Fibroblast of skin of right biceps (primary cell): Measurements from ENCODE around the gene PPARG.
A peak's percentile ranks its signal among the peaks of the same experiment; 100 is the strongest.
"Not testable (repeated sequence)": the region's sequence is repeated elsewhere in the genome, so short reads cannot be mapped to it uniquely, and the experiment has no call there.

ENCODE experiments used
- DNase-seq: peaks from one replicate; pipeline ENCODE4 v3.0.0-alpha.2; 2013

Gene PPARG

GRCh38 chr3:12288182-12289129 lies at the start of gene PPARG:
Gene PPARG (plus strand): TSS chr3:12289070. CDS start chr3:12379712, 90,642 bp downstream.
- no peak for DNase-seq

GRCh38 chr3:12239301-12239700 lies 49.6 kb upstream of the PPARG start:
- DNase-seq: no peak

DNA sequence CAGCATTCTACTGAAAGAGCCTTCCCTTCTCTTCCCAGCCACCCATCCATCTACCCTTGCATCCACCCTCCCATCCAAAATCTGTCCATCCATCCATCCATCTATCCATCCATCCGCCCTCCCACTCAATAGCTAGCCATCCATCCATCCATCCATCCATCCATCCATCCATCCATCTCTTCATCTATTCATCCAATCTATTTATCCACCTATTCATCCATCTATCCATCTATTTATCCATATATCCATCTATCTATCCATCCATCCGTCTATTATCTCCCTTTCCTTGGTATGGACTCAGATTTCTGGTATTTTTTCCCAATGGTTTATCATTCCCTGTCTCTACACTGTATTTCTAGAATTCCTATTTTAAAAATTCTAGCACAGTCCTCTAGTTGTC lies 46.1 kb upstream of the PPARG start:
- no peak for DNase-seq

DNA sequence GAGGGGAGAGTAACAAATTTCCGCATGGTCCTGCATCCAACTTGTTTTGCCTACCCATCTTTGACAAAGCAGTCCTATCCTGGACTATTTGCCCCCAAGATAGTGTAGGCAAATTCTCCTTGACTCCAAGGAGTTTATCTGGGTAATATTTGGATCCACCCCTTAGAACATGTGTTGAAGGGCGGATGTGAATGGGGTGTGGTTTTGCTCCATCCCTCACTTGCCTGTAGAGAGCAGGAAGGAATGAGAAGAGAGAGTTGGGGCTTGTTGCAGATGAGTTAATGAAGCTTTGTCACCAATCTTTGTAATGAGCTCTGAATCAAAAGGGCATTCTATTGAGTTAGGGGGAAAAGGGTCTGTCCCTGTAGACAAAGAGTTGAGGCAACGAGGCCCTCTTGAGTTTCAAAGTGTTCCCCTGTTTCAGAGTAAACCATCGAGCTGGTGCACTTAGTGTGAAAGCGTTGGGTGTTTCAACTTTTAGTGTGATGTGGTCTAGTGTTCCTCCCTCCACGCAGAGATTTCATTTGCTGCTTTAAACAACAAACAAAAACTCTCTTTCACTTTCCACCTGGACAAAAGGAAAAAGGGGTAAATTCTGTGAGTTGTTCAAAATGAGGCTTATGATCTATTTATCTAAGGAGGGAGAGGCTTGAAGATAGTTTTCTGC lies 42.2 kb upstream of the PPARG start:
- no peak for DNase-seq

GRCh38 chr3:12247411-12247810 lies 41.5 kb upstream of the PPARG start:
- no peak for DNase-seq

DNA sequence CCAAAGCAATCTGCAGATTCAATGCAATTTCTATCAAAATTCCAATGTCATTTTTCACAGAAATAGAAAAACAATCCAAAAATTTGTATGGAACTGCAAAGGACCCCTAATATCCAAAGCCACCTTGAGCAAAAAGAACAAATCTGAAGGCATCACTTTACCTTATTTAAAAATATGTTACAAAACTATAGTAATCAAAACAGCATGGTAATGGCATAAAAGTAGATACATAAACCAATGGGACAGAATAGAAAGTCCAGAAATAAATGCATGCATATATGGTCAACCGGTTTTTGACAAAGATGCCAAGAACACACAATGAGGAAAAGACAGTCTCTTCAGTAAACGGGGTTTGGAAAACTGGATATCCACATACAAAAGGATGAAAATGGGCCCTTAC lies 39.4 kb upstream of the PPARG start:
- DNase-seq: no peak

- no peak for DNase-seq
These were observed 36.0 kb upstream of the PPARG start for GRCh38 chr3:12252889-12253288.

DNA sequence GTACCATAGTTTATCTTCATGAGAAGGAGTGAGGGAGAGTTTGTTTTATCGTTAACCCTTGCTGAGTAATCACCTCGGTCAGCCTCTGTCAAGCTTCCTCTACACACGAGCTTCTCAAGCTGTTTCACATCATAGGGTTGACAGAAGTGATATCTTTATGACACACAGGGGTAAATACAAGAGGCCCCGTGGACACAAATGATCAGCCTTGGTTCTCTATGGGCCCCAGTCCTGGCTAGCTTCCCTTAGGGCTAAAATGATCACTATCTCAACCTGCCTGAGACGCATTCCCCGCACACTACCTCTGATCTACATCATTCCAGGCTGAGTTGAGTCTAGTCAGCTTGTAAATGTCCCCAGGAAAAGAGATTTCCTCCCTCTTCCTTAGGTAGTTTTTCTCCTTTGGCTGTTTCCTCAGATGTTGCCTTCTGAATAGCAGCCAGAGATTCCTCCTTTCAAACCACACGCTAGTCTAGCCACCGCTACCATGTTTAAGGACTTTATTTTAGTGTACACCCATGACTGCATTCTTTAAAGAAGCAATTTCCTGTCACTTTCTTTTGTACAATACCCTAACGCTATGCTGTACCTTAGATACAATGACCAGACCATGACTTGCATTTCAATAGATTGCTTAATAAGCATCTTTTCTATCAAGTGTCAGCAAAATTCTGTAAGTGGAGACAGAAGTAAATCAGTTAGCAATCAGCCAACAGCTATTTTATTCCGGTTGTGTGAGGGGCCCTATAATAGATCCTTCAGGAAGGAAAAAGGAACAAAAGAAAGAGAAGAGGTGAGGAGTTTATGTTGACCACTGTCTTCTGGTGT lies 35.1 kb upstream of the PPARG start:
- DNase-seq: no peak

DNA sequence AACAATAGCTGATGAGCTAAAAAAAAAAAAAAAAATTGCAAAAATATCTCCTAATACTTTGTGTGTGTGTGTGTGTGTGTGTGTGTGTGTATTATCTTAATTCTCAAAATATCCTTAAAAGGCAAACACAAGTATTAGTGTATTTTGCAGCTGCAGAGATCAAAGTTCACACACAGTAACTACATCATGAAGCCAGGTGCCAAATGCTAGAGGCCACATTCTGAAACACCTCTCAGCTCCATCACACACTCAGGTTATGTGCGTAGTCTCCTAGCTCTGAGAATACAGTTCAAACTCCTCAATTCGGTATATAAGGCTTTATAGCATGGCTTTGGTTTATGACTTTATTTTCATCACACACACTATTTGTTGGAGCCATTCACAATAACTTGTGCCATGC lies 33.5 kb upstream of the PPARG start:
- DNase-seq: no peak

DNA sequence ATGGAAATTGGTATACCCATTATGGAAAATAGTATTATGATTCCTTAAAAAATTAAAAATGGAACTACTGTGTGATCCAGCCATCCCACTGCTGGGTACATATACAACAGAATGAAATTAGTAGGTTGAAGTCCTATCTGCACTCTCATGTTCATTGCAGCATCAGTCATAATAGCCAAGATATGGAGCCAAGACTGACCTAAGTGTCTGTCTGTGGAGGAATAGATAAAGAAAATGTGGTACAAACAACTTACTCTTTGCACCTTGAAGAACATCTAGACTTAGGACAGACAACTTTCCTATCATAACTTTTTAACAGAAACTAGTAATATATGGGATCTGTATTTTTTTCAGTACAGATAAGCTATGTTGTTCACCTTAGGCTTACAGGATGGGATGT lies 30.0 kb upstream of the PPARG start:
- DNase-seq: no peak

- not testable (repeated sequence) for DNase-seq
These were observed 26.7 kb upstream of the PPARG start for GRCh38 chr3:12262173-12262572.

GRCh38 chr3:12265508-12265907 lies 23.4 kb upstream of the PPARG start:
- DNase-seq: no peak

GRCh38 chr3:12266038-12266437 lies 22.8 kb upstream of the PPARG start:
- DNase-seq: no peak

DNA sequence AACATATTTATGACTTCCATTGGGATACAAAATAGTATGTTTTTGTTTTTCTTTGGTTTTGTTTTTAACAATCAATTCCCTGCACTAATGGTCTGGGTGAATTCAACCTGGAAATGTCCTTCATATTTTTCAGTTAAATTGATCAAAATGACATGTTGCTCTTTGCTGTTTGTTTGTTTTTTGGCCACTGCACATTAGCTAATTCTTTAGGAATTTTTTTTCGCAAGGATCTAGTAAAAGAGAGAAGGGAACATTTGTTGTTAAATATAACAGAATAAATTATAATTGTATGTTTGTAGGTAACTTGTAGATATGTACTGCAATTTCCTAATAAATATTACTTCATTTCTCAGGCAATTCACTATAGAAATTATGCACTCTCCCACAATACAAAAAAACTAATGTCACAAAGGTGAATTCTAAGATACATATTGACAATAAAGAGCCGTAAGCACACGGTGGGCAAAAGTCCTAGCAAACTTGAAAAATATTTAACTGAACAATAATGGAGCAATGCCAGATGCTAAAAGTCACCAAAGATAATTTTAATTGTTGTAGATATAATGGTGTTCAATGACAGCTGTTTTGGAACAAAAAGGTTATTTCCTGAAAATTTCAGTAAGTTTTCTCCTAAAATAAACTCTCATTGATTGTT lies 21.4 kb upstream of the PPARG start:
- no peak for DNase-seq

DNA sequence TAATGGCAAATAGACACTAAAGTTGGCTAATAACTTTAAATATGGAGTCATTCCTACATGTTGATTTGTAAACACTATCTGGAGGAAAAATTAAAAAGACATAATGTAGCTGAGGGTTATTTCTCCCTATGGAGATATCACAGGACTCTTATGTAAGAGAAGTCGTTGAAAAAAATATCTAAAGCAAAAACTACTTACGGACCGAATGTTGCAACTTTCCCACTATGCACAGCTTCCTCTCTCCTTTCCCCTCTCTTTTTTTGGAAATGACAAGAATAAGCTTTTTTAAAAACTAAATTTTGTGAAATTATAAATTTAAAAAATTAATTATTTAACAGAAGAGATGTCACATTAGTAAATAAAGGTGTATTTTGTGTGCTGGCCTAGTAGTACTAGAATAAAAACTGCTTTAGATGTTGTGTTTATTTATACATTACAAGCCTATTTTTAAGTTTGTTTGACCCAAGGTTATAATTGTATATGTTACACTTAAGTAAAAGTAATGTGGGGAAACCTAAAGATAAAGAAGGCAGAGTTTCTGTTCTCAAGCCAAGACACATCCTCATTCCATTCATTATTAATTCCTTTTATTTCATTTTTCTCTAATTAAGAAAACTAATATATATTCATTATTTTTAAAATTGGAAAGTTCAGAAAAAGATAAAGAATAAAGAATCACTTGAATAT lies 20.7 kb upstream of the PPARG start:
- DNase-seq: no peak

DNA sequence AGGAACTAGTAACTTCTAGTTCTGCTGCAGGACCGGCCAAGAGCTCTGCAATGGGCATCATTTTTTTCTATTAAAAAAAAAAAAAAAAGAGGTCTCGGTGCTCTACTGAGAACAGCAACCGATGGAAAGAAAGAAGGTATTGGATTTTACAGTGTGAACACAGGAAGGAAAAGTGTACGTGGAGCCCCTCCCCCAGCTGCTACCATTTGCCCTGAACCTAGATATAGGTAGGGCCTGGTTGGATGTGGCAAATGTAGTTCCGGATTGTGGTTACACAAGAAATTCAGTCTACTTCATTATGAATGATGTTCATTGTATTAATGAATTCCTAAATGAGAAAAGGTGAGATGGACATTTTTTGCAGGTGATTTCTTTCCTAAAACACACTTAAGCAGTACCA lies 17.9 kb upstream of the PPARG start:
- no peak for DNase-seq

GRCh38 chr3:12273045-12273695 lies 15.7 kb upstream of the PPARG start:
- DNase-seq: peak; percentile 9

DNA sequence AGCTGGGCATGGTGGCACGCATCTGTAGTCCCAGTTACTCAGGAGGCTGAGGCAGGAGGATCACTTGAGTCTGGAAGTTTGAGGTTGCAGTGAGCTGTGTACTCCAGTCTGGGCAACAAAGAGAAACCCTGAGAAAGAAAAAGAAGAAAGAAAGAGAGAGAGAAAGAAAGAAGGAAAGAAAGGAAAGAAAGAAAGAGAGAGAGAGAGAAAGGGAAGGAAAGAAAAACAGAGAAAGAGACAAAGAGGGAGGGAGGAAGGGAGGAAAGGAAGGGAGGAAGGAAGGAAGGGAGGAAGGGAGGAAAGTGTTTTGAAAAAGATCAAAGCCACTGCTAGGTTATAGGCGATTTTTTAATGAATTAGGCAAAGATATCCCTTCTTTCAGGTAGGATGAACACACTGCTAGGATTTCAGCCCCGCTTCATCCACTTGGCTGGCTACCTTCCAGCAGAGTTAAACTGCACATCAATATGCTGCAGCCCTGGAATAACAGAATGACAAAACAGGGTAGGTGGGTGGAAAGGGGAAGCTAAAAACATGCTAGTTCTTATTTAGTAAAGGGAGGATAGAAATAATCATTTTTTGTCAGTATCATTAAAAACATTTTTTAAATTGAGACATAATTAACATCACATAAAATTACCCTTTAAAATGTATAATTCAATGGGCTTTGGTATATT lies 12.8 kb upstream of the PPARG start:
- no peak for DNase-seq

- not testable (repeated sequence) for DNase-seq
These were observed 12.0 kb upstream of the PPARG start for GRCh38 chr3:12276827-12277226.

GRCh38 chr3:12278566-12278965 lies 10.3 kb upstream of the PPARG start:
- no peak for DNase-seq
